GM21619 (cell line): ENCODE measurements around the gene ASAP2.
A peak's percentile ranks its signal among the peaks of the same experiment; 100 is the strongest.

Experiments used
- ATAC-seq: cut with Tn5 transposase; IDR thresholded peaks from one replicate; pipeline ENCODE4 v1.9.1; 2021; ENCODE audit not compliant: unreplicated experiment

The ASAP2 gene

GRCh38 chr2:9205963-9206948, at the start of gene ASAP2:
TSS of gene ASAP2 (plus strand) at chr2:9206812. CDS start at chr2:9207105, 293 bp downstream.
- peak; percentile 69 for ATAC-seq

- ATAC-seq: no peak
Observed at GRCh38 chr2:9158786-9159779, 47.5 kb upstream of the ASAP2 start.

- no peak for ATAC-seq
Observed at GRCh38 chr2:9160732-9161131, 45.9 kb upstream of the ASAP2 start.

GRCh38 chr2:9162841-9163240, 43.8 kb upstream of the ASAP2 start:
- ATAC-seq: no peak

- ATAC-seq: no peak
Observed at GRCh38 chr2:9163306-9164111, 43.1 kb upstream of the ASAP2 start.

GRCh38 chr2:9164112-9164608, 42.5 kb upstream of the ASAP2 start:
- no peak for ATAC-seq

- no peak for ATAC-seq
Observed at GRCh38 chr2:9165625-9166024, 41.0 kb upstream of the ASAP2 start.

- no peak for ATAC-seq
Observed at GRCh38 chr2:9166579-9167377, 39.8 kb upstream of the ASAP2 start.

- ATAC-seq: no peak
Observed at GRCh38 chr2:9167718-9168657, 38.6 kb upstream of the ASAP2 start.

- no peak for ATAC-seq
Observed at GRCh38 chr2:9168821-9169221, 37.8 kb upstream of the ASAP2 start.

GRCh38 chr2:9169349-9170107, 37.1 kb upstream of the ASAP2 start:
- no peak for ATAC-seq

GRCh38 chr2:9170458-9171130, 36.0 kb upstream of the ASAP2 start:
- no peak for ATAC-seq

GRCh38 chr2:9174771-9175437, 31.7 kb upstream of the ASAP2 start:
- no peak for ATAC-seq

GRCh38 chr2:9178110-9178903, 28.3 kb upstream of the ASAP2 start:
- peak; percentile 56 for ATAC-seq

- peak; percentile 68 for ATAC-seq
Observed at GRCh38 chr2:9178904-9179571, 27.6 kb upstream of the ASAP2 start.
